ENCODE measurements around the gene AGMO.

AGMO gene

GRCh38 chr7:15218261-15218660, 343.6 kb downstream of the AGMO start:
- H3K36me3 ChIP-seq (replicated peaks; ENCODE audit: insufficient read depth, low read length): no peaks in the 10 kb centered on the region
- no peak overlapping the region for H3K4me3 ChIP-seq (ENCODE audit: low read length)
- no peak overlapping the region for H3K4me2 ChIP-seq (ENCODE audit: low read depth, low read length)
- H2AFZ ChIP-seq (ENCODE audit: low read length): no peak overlapping the region
- H3F3A ChIP-seq (ENCODE audit: insufficient read depth, low read length): no peaks in the 10 kb centered on the region
- no peaks in the 10 kb centered on the region for H3K9me3 ChIP-seq (replicated peaks; ENCODE audit: insufficient read depth, low read length)
- DNase-seq: no peak
- H3K27me3 ChIP-seq (replicated peaks; ENCODE audit: insufficient read depth, low read length): no peaks in the 10 kb centered on the region
- H3K9ac ChIP-seq (ENCODE audit: low read length): no peak overlapping the region
- H4K20me1 ChIP-seq (ENCODE audit: insufficient read depth, low read length): no peaks in the 10 kb centered on the region
- TF ChIP-seq EZH2phosphoT487 (IDR thresholded peaks at IDR 0.05; ENCODE audit: low read length): no peak
- TF ChIP-seq CTCF (IDR thresholded peaks at IDR 0.05; ENCODE audit: low read length): no peak
- no peak for TF ChIP-seq EZH2 (optimal IDR thresholded peaks at IDR 0.05; ENCODE audit: low read depth, low read length)
- H3K9me2 ChIP-seq (replicated peaks; ENCODE audit: insufficient read depth, low read length): no peaks in the 10 kb centered on the region; the same call in 1 of the 2 replicates
- H3K27ac ChIP-seq (ENCODE audit: low read length): no peak overlapping the region
- H3K79me2 ChIP-seq (ENCODE audit: low read length): no peaks in the 10 kb centered on the region
- no peaks in the 10 kb centered on the region for H3K4me1 ChIP-seq (ENCODE audit: low read length)

- no peaks in the 10 kb centered on the region for H3F3A ChIP-seq (ENCODE audit: insufficient read depth, low read length)
- H3K4me1 ChIP-seq (ENCODE audit: low read length): no peaks in the 10 kb centered on the region
- DNase-seq: no peak
- TF ChIP-seq CTCF (IDR thresholded peaks at IDR 0.05; ENCODE audit: low read length): no peak
- no peak for TF ChIP-seq EZH2 (optimal IDR thresholded peaks at IDR 0.05; ENCODE audit: low read depth, low read length)
- TF ChIP-seq EZH2phosphoT487 (IDR thresholded peaks at IDR 0.05; ENCODE audit: low read length): no peak
- no peaks in the 10 kb centered on the region for H3K36me3 ChIP-seq (replicated peaks; ENCODE audit: insufficient read depth, low read length)
- no peaks in the 10 kb centered on the region for H3K27me3 ChIP-seq (replicated peaks; ENCODE audit: insufficient read depth, low read length)
- H3K9me2 ChIP-seq (replicated peaks; ENCODE audit: insufficient read depth, low read length): no peaks in the 10 kb centered on the region; the same call in 1 of the 2 replicates
- H3K9ac ChIP-seq (ENCODE audit: low read length): no peak overlapping the region
- no peaks in the 10 kb centered on the region for H4K20me1 ChIP-seq (ENCODE audit: insufficient read depth, low read length)
- no peak overlapping the region for H3K4me3 ChIP-seq (ENCODE audit: low read length)
- no peaks in the 10 kb centered on the region for H3K79me2 ChIP-seq (ENCODE audit: low read length)
- H2AFZ ChIP-seq (ENCODE audit: low read length): no peak overlapping the region
- H3K9me3 ChIP-seq (replicated peaks; ENCODE audit: insufficient read depth, low read length): no peaks in the 10 kb centered on the region
- H3K27ac ChIP-seq (ENCODE audit: low read length): no peak overlapping the region
- H3K4me2 ChIP-seq (ENCODE audit: low read depth, low read length): no peak overlapping the region
These were observed 346.2 kb downstream of the AGMO start for GRCh38 chr7:15215616-15216015.

GRCh38 chr7:15214976-15215375, 346.8 kb downstream of the AGMO start:
- Histone ChIP-seq H3K9me2 (replicated peaks; ENCODE audit: insufficient read depth, low read length) (no peaks in the 10 kb centered on the region; the same call in 1 of the 2 replicates), H3K27me3 (replicated peaks; ENCODE audit: insufficient read depth, low read length) (no peaks in the 10 kb centered on the region), H3K79me2 (ENCODE audit: low read length) (no peaks in the 10 kb centered on the region), H3K36me3 (replicated peaks; ENCODE audit: insufficient read depth, low read length) (no peaks in the 10 kb centered on the region), H3K4me2 (ENCODE audit: low read depth, low read length) (no peak overlapping the region), H2AFZ (ENCODE audit: low read length) (no peak overlapping the region), H3K27ac (ENCODE audit: low read length) (no peak overlapping the region), H3K4me3 (ENCODE audit: low read length) (no peak overlapping the region), H4K20me1 (ENCODE audit: insufficient read depth, low read length) (no peaks in the 10 kb centered on the region), H3K9me3 (replicated peaks; ENCODE audit: insufficient read depth, low read length) (no peaks in the 10 kb centered on the region), H3F3A (ENCODE audit: insufficient read depth, low read length) (no peaks in the 10 kb centered on the region), H3K4me1 (ENCODE audit: low read length) (no peaks in the 10 kb centered on the region), H3K9ac (ENCODE audit: low read length) (no peak overlapping the region)
- DNase-seq: no peak
- TF ChIP-seq CTCF (IDR thresholded peaks at IDR 0.05; ENCODE audit: low read length): no peak
- TF ChIP-seq EZH2phosphoT487 (IDR thresholded peaks at IDR 0.05; ENCODE audit: low read length): no peak
- no peak for TF ChIP-seq EZH2 (optimal IDR thresholded peaks at IDR 0.05; ENCODE audit: low read depth, low read length)
